Testis (tissue), 3 donors: ENCODE results near the gene HMCN1. TPM values are rescaled to one million over a fixed set of nuclear protein-coding genes. Genes with fewer than 3 reads are reported as not detected.
"Not testable (repeated sequence)": the region's sequence is repeated elsewhere in the genome, so short reads cannot be mapped to it uniquely, and the experiment has no call there.

Experiments
- DNase-seq: peaks from one replicate; pipeline ENCODE4 v3.0.0-alpha.2; 2019
- H3K27ac ChIP-seq, 2 donors: fragments of 200-600 bp; sonication (generic); one replicate each; pipeline ENCODE4 v1.5.1; 2019
- H3K27me3 ChIP-seq: fragments of 200-600 bp; sonication (generic); one replicate; pipeline ENCODE4 v1.5.1; 2019
- H3K36me3 ChIP-seq: fragments of 200-600 bp; sonication (generic); one replicate; pipeline ENCODE4 v1.5.1; 2017; ENCODE audit warnings: low read depth; ENCODE audit errors: missing control alignments
- H3K4me1 ChIP-seq: fragments of 200-600 bp; sonication (generic); one replicate; pipeline ENCODE4 v1.5.1; 2019
- H3K4me3 ChIP-seq, 2 donors: fragments of 200-600 bp; sonication (generic); one replicate each; pipeline ENCODE4 v1.5.1; 2017 to 2019
- H3K9me3 ChIP-seq: fragments of 200-600 bp; sonication (generic); one replicate; pipeline ENCODE4 v1.5.1; 2017
- POLR2A ChIP-seq: fragments of 450-650 bp; IDR thresholded peaks from one replicate; pipeline ENCODE4 v1.6.1; 2017; ENCODE audit warnings: antibody characterized with exemption, mild to moderate bottlenecking, moderate library complexity
- WGBS, 2 donors: methylation state at CpG; one replicate each; pipeline ENCODE4 v1.1.5; 2018; 5-methylcytosine and 5-hydroxymethylcytosine counted together
- intact Hi-C: fragments of 100-400 bp; cut with DNase I; formaldehyde crosslinking; loops from one replicate; pipeline ENCODE4 v1.15.1; 2023; ENCODE audit warnings: low total_unique reads
- polyA plus RNA-seq: library from polyadenylated mRNA; stranded (reverse); fragments of 350-450 nt; fragmentation: Illumina TruSeq; extraction: RNeasy Lipid Tissue Mini Kit (QIAGEN cat#74804); gene quantifications from one replicate; pipeline ENCODE4 v1.2.3, GENCODE V29; 2014; ENCODE audit warnings: low read depth, low replicate concordance; ENCODE audit not compliant: insufficient read depth
- total RNA-seq, 2 donors: library from RNA; depleted of rRNA; stranded (reverse); fragments of >200 nt; gene quantifications; one replicate each; pipeline ENCODE4 v1.2.3, GENCODE V29; 2016
- TF ChIP-seq, protein P1 (sequence below), 3 experiments: fragments of 450-650 bp in 2 of 3; fragments of 200-600 bp in 1 of 3; sonication (generic) in 1 of 3; IDR thresholded peaks; one replicate each; pipeline ENCODE4 v1.5.1; 2016 to 2019; ENCODE audit warnings: antibody characterized with exemption in 3 of 3, mild to moderate bottlenecking in 2 of 3, moderate library complexity in 1 of 3

The HMCN1 gene
- total and polyA plus RNA-seq, 3 donors from 2014 or later = 5.2 to 6.2 (median 5.7) TPM

DNA sequence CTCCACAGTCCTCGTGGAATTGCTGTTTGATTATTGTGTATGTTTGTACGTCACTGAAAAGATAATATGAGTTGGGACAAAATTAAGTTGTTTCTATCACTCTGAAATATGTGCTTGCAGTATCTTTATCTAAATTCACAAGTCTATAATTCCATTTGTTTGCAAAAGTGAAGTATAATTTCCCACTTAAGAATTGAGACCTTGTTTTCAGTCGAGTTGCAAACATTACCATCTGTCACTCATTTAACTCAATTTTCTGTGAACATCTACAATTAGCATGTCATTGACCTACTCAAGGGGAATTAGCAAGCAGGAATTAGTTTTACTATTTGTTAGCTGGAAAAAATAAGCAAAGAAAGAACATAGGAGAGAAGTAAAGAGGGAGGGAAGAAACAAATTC, 445.0 kb downstream of the HMCN1 start:
- H3K36me3 ChIP-seq = no peaks in the 10 kb centered on the region
- DNase-seq = no peak
- no peak for TF ChIP-seq POLR2A
- TF ChIP-seq, protein P1, sequence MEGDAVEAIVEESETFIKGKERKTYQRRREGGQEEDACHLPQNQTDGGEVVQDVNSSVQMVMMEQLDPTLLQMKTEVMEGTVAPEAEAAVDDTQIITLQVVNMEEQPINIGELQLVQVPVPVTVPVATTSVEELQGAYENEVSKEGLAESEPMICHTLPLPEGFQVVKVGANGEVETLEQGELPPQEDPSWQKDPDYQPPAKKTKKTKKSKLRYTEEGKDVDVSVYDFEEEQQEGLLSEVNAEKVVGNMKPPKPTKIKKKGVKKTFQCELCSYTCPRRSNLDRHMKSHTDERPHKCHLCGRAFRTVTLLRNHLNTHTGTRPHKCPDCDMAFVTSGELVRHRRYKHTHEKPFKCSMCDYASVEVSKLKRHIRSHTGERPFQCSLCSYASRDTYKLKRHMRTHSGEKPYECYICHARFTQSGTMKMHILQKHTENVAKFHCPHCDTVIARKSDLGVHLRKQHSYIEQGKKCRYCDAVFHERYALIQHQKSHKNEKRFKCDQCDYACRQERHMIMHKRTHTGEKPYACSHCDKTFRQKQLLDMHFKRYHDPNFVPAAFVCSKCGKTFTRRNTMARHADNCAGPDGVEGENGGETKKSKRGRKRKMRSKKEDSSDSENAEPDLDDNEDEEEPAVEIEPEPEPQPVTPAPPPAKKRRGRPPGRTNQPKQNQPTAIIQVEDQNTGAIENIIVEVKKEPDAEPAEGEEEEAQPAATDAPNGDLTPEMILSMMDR (IDR thresholded peaks at IDR 0.05) = no peak
- H3K4me3 ChIP-seq = no peak overlapping the region
- intact Hi-C loops = no loop called here
- H3K4me1 ChIP-seq = no peaks in the 10 kb centered on the region
- no peaks in the 10 kb centered on the region for H3K9me3 ChIP-seq
- no peaks in the 10 kb centered on the region for H3K27me3 ChIP-seq
- 81 to 84% methylated on average over 3 of the region's 3 CpGs for WGBS, 2 donors
- no peak overlapping the region for H3K27ac ChIP-seq

DNA sequence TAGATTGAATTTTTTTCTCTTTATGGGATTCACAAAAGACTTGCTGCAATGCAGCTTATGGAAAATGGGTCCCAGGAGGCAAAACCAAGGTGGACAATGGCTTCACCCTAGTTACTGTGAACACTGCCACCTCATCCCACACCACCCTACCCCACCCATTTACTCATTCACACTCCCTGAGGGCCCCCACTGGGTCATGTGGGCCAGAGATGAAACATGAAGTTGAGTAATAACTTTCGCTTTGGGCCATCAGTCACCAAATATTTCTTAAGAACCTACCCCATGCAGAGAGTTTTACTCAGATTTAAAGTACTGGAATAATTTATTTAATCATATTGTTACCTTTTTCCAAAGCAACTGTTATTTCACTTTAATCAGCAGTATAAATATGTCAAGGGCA, 449.0 kb downstream of the HMCN1 start:
- Histone ChIP-seq H3K27me3 (no peaks in the 10 kb centered on the region), H3K27ac (no peak overlapping the region), H3K4me1 (no peaks in the 10 kb centered on the region), H3K36me3 (no peaks in the 10 kb centered on the region), H3K4me3 (no peak overlapping the region), H3K9me3 (no peaks in the 10 kb centered on the region)
- 91 to 94% methylated on average over 1 of the region's 1 CpG for WGBS, 2 donors
- intact Hi-C loops = no loop called here
- no peak for DNase-seq
- no peak for TF ChIP-seq POLR2A
- TF ChIP-seq, protein P1 (IDR thresholded peaks at IDR 0.05) = no peak

DNA sequence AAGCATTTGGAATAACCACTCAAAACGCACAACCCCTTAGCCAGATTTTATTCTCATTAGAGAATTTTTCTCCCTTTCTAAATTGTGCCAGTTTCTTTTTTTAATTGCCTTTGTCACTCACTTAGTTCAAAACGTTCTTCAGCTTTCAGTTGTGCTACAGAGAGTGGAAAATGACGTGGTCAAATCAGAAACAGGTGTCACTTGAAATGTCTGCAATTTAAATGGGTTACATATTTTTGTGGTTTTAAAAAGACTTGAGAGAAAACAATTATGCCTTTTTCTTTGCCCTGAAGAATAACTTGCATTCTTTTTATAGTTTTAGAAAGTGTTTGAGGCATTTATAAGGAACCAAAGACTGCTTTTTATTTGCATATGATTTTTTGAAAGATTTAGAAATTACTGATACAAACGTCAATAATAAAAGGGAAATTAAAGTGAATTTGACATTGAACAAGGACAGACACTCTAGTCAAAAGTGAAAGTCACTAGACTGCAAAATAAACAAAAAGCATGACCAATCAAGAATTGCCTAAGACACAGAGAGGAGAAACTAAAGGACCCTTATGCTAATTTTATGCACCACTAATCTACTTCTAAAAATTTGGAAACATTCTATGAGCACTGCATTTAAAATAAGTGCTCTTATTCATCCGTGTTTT, 449.9 kb downstream of the HMCN1 start:
- H3K27ac ChIP-seq = no peak overlapping the region
- TF ChIP-seq, protein P1 (IDR thresholded peaks at IDR 0.05) = no peak
- TF ChIP-seq POLR2A = no peak
- H3K4me3 ChIP-seq = no peak overlapping the region
- WGBS, 2 donors = 62 to 63% methylated on average over 5 of the region's 5 CpGs
- no peaks in the 10 kb centered on the region for H3K9me3 ChIP-seq
- intact Hi-C loops = no loop called here
- DNase-seq = no peak
- H3K27me3 ChIP-seq = no peaks in the 10 kb centered on the region
- H3K36me3 ChIP-seq = no peaks in the 10 kb centered on the region
- H3K4me1 ChIP-seq = no peaks in the 10 kb centered on the region

DNA sequence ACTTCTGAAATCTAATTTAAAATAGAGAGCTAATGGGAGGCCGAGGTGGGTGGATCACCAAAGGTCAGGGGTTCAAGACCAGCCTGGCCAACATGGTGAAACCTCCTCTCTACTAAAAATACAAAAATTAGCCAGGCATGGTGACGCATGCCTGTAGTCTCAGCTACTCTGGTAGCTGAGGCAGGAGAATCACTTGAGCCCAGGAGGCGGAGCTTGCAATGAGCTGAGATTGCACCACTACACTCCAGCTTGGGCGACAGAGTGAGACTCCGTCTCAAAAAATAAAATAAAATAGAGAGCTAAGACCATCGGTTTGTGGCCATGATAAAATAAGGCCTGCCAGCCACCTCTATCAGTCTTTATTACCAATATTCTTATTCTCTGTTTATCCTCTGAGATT, 452.1 kb downstream of the HMCN1 start:
- intact Hi-C loops, H3K4me1 ChIP-seq, H3K9me3 ChIP-seq, H3K36me3 ChIP-seq, H3K4me3 ChIP-seq, H3K27me3 ChIP-seq, DNase-seq, H3K27ac ChIP-seq: not testable (repeated sequence)
- WGBS, 2 donors = 93 to 94% methylated on average over 6 of the region's 6 CpGs

DNA sequence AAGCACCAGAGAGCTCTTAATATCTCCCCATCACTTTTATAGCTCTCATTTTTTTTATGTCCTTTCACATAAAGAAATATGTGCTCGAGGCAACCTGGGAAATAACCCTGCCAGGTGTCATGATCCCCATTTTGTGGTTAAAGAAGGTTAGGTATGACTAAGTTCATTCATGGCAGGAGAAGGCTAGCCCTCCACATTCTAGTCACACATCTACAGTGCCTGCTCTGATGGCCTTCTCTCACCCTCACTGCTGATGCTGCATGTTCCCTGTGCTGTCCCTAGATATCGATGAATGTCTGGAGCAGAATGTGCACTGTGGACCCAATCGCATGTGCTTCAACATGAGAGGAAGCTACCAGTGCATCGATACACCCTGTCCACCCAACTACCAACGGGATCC, 453.4 kb downstream of the HMCN1 start:
- Histone ChIP-seq H3K4me1 (no peaks in the 10 kb centered on the region), H3K4me3 (no peak overlapping the region), H3K27ac (no peak overlapping the region), H3K9me3 (no peaks in the 10 kb centered on the region), H3K36me3 (no peaks in the 10 kb centered on the region), H3K27me3 (no peaks in the 10 kb centered on the region)
- TF ChIP-seq, protein P1 (IDR thresholded peaks at IDR 0.05) = no peak
- TF ChIP-seq POLR2A = no peak
- intact Hi-C loops = no loop called here
- 91 to 93% methylated on average over 5 of the region's 5 CpGs for WGBS, 2 donors
- no peak for DNase-seq
